Measurements from ENCODE around the gene RAPGEF3. TPM values are rescaled to one million over a fixed set of nuclear protein-coding genes. Genes with fewer than 3 reads are reported as not detected.

Gene RAPGEF3
- polyA plus RNA-seq, 3 donors = 0.08 to 2.5 (median 0.60) TPM

GRCh38 chr12:47718531-47718930, 40.1 kb downstream of the RAPGEF3 start:
- Histone ChIP-seq H3K36me3 (replicated peaks in 1 of 2; ENCODE audit: control insufficient read depth in 1 of 2, insufficient read depth in 2 of 2, low read length in 2 of 2) (peaks cover 0 to 22% of the 10 kb centered on the region in 2 donors), H2AFZ (ENCODE audit: insufficient read depth, low read depth, low read length, poor library complexity, severe bottlenecking) (no peak overlapping the region), H3K9me3 (replicated peaks in 1 of 2; ENCODE audit: control insufficient read depth in 1 of 2, insufficient read depth in 1 of 2, low read length in 2 of 2) (no peaks in the 10 kb centered on the region), H3K4me3 (replicated peaks in 1 of 3; ENCODE audit: low read depth in 2 of 3, low read length in 3 of 3) (no peak overlapping the region), H3K9ac (ENCODE audit: insufficient read depth, low read length, poor library complexity, severe bottlenecking) (no peak overlapping the region), H3K4me2 (replicated peaks; ENCODE audit: extremely low read depth, low read length, poor library complexity, severe bottlenecking) (no peak overlapping the region), H3K4me1 (ENCODE audit: control insufficient read depth in 1 of 2, insufficient read depth in 2 of 2, low read length in 2 of 2) (peaks cover 36% of the 10 kb centered on the region in 2 donors), H3K27ac (ENCODE audit: low read depth in 1 of 2, low read length in 2 of 2) (no peak overlapping the region), H3K79me2 (ENCODE audit: insufficient read depth, low read length) (no peaks in the 10 kb centered on the region), H4K20me1 (ENCODE audit: insufficient read depth, low read length) (peaks cover 10% of the 10 kb centered on the region), H3K27me3 (ENCODE audit: control insufficient read depth in 2 of 2, insufficient read depth in 2 of 2, low read length in 2 of 2) (no peaks in the 10 kb centered on the region)
- TF ChIP-seq CTCF (IDR thresholded peaks at IDR 0.05) = no peak
- peaks cover 31 to 44% of the 10 kb centered on the region in 2 donors for H3K36me3 Mint-ChIP-seq
- no peak for DNase-seq
- H3K9me3 Mint-ChIP-seq = peaks cover 0 to 4% (median 0%) of the 10 kb centered on the region in 7 donors
- H3K27ac Mint-ChIP-seq = peak overlapping the region in 1 of 7 donors; percentile 23
- no peak overlapping the region for H3K4me3 Mint-ChIP-seq
- WGBS (ENCODE audit: insufficient coverage) = no CpG with 5 or more reads among the region's 1 CpG
- intact Hi-C loops (cut with micrococcal nuclease) = loop anchor here (5.0 to 10.0 kb wide), 3 partner anchors 119 to 236 kb away; no protein-coding TSS in a partner anchor
- peaks cover 52% of the 10 kb centered on the region for H3K4me1 Mint-ChIP-seq
- peaks cover 4 to 10% (median 4%) of the 10 kb centered on the region in 3 donors for H3K27me3 Mint-ChIP-seq (ENCODE audit: low read depth in 3 of 3)

- H2AFZ ChIP-seq (ENCODE audit: insufficient read depth, low read depth, low read length, poor library complexity, severe bottlenecking) = peak overlapping the region; percentile 48
- peaks cover 0 to 12% of the 10 kb centered on the region in 2 donors for H3K36me3 ChIP-seq (replicated peaks in 1 of 2; ENCODE audit: control insufficient read depth in 1 of 2, insufficient read depth in 2 of 2, low read length in 2 of 2)
- no peaks in the 10 kb centered on the region for H3K9me3 ChIP-seq (replicated peaks in 1 of 2; ENCODE audit: control insufficient read depth in 1 of 2, insufficient read depth in 1 of 2, low read length in 2 of 2)
- Mint-ChIP-seq H3K4me3 (no peak overlapping the region), H3K9me3 (peaks cover 0 to 4% (median 0%) of the 10 kb centered on the region in 7 donors), H3K27me3 (ENCODE audit: low read depth in 3 of 3) (peaks cover 2 to 10% (median 4%) of the 10 kb centered on the region in 3 donors), H3K36me3 (peaks cover 22 to 39% of the 10 kb centered on the region in 2 donors), H3K27ac (peak overlapping the region; percentile 43 to 89 (median 68)), H3K4me1 (peaks cover 54% of the 10 kb centered on the region)
- H3K9ac ChIP-seq (ENCODE audit: insufficient read depth, low read length, poor library complexity, severe bottlenecking) = no peak overlapping the region
- H3K4me3 ChIP-seq (replicated peaks in 1 of 3; ENCODE audit: low read depth in 2 of 3, low read length in 3 of 3) = no peak overlapping the region
- WGBS (ENCODE audit: insufficient coverage) = 17% methylated on average over 11 of the region's 13 CpGs
- no peak overlapping the region for H3K4me2 ChIP-seq (replicated peaks; ENCODE audit: extremely low read depth, low read length, poor library complexity, severe bottlenecking)
- H3K4me1 ChIP-seq (ENCODE audit: control insufficient read depth in 1 of 2, insufficient read depth in 2 of 2, low read length in 2 of 2) = peaks cover 36% of the 10 kb centered on the region in 2 donors
- DNase-seq = peak; percentile 60 to 65 (median 60)
- H3K27ac ChIP-seq (ENCODE audit: low read depth in 1 of 2, low read length in 2 of 2) = peak overlapping the region; percentile 5 to 17
- intact Hi-C loops (cut with micrococcal nuclease) = loop anchor here (5.0 to 10.0 kb wide), 3 partner anchors 120 to 237 kb away; no protein-coding TSS in a partner anchor
- H3K27me3 ChIP-seq (ENCODE audit: control insufficient read depth in 2 of 2, insufficient read depth in 2 of 2, low read length in 2 of 2) = no peaks in the 10 kb centered on the region
- peaks cover 10% of the 10 kb centered on the region for H4K20me1 ChIP-seq (ENCODE audit: insufficient read depth, low read length)
- no peaks in the 10 kb centered on the region for H3K79me2 ChIP-seq (ENCODE audit: insufficient read depth, low read length)
- peak; percentile 86 for TF ChIP-seq CTCF (IDR thresholded peaks at IDR 0.05)
Measured at GRCh38 chr12:47717443-47718193, 41.1 kb downstream of the RAPGEF3 start.
